Stomach (tissue), 9 donors: ENCODE results near the gene IL2RA. TPM values are rescaled to one million over a fixed set of nuclear protein-coding genes. Genes with fewer than 3 reads are reported as not detected.
"Not testable (repeated sequence)": the region's sequence is repeated elsewhere in the genome, so short reads cannot be mapped to it uniquely, and the experiment has no call there.

Source experiments
- DNase-seq, 2 donors: peaks; one replicate each; pipeline versions ENCODE4 v3.0.0 to v3.0.0-alpha.2; 2013 to 2019
- H3K27ac ChIP-seq, 5 donors: fragments of 200-600 bp in 4 of 5; sonication (generic) in 4 of 5; one replicate each; pipeline ENCODE4 v1.5.1; 2013 to 2019; ENCODE audit warnings: mild to moderate bottlenecking in 1 of 5, moderate library complexity in 1 of 5
- H3K27me3 ChIP-seq, 3 donors: fragments of 200-600 bp; sonication (generic); one replicate each; pipeline ENCODE4 v1.5.1; 2017 to 2019; ENCODE audit warnings: mixed run types in 1 of 3
- H3K36me3 ChIP-seq, 4 donors: fragments of 200-600 bp; sonication (generic); 1 replicate in 3 of 4; 2 replicates in 1 of 4; pipeline ENCODE4 v1.5.1; 2016 to 2019
- H3K4me1 ChIP-seq, 4 donors: fragments of 200-600 bp; sonication (generic); one replicate each; pipeline ENCODE4 v1.5.1; 2016 to 2019
- H3K4me3 ChIP-seq, 4 donors: fragments of 200-600 bp; sonication (generic) in 3 of 4; one replicate each; pipeline ENCODE4 v1.5.1; 2016 to 2019; ENCODE audit warnings: mild to moderate bottlenecking in 1 of 4
- H3K9me3 ChIP-seq, 4 donors: fragments of 200-600 bp; sonication (generic); one replicate each; pipeline ENCODE4 v1.5.1; 2016 to 2019
- CTCF ChIP-seq, 7 experiments: fragments of 450-650 bp in 4 of 7; fragments of 200-600 bp in 3 of 7; sonication (generic) in 3 of 7; IDR thresholded peaks; one replicate each; pipeline ENCODE4 v1.5.1; 2016 to 2019; ENCODE audit warnings: antibody characterized with exemption in 7 of 7, control low read depth in 2 of 7, mild to moderate bottlenecking in 1 of 7
- EP300 ChIP-seq: sonication (generic); formaldehyde crosslinking; IDR thresholded peaks from one replicate; pipeline ENCODE4 v1.6.1; 2017; ENCODE audit warnings: antibody characterized with exemption
- POLR2A ChIP-seq, 4 donors: fragments of 450-650 bp; IDR thresholded peaks; one replicate each; pipeline ENCODE4 v1.6.1; 2016; ENCODE audit warnings: antibody characterized with exemption in 4 of 4, control low read depth in 2 of 4, mild to moderate bottlenecking in 1 of 4, moderate library complexity in 1 of 4
- POLR2AphosphoS5 ChIP-seq, 3 donors: sonication (generic); formaldehyde crosslinking; IDR thresholded peaks; one replicate each; pipeline ENCODE4 v1.6.1; 2016; ENCODE audit warnings: antibody characterized with exemption in 3 of 3
- WGBS, 5 donors: extraction: QIAGEN DNeasy Blood & Tissue Kit in 3 of 5; methylation state at CpG; one replicate each; pipeline versions ENCODE4 v1.1.5 to v1.1.7; 2013 to 2018; 5-methylcytosine and 5-hydroxymethylcytosine counted together
- intact Hi-C: fragments of 100-400 bp; cut with DNase I; formaldehyde crosslinking; loops from one replicate; pipeline ENCODE4 v1.15.1; 2023; ENCODE audit warnings: low total_unique reads
- polyA plus RNA-seq, 3 donors: library from polyadenylated mRNA; stranded (reverse); fragments of 200-250 nt; gene quantifications; one replicate each; pipeline ENCODE4 v1.2.3, GENCODE V29; 2013
- total RNA-seq, 5 donors: library from RNA; depleted of rRNA; stranded (reverse); fragments of >200 nt; gene quantifications; one replicate each; pipeline versions ENCODE4 v1.1.0 to v1.2.3, GENCODE V29; 2014 to 2016
- donor health status: healthy with polysubstance abuse.
- donor health status: Bipolar disorder and iron deficiency.
- donor health status: healthy.

Gene IL2RA
- total and polyA plus RNA-seq, 8 donors: 0.45 to 2.3 (median 0.95) TPM; not detected in 2

DNA sequence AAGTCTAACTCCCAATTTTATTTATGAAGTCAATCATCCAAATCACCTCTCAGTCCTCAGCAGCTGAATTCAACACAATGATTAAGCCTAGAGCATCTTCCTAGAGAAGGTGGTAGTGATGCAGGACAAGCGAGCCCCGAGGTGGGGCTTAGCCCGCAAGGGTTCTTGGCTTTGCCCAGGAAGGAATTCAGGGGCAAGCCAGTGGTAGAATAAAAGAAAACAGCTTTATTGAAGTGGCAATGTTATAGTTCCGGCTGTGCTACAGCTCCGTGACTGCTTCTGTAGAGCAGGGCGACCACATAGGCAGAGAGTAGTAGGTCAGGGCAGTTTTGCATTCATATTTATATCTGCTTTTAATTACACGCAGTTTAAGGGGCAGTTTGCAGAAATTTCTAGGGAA lies 18.1 kb downstream of the IL2RA start:
- intact Hi-C loops: no loop called here
- no peak for DNase-seq

DNA sequence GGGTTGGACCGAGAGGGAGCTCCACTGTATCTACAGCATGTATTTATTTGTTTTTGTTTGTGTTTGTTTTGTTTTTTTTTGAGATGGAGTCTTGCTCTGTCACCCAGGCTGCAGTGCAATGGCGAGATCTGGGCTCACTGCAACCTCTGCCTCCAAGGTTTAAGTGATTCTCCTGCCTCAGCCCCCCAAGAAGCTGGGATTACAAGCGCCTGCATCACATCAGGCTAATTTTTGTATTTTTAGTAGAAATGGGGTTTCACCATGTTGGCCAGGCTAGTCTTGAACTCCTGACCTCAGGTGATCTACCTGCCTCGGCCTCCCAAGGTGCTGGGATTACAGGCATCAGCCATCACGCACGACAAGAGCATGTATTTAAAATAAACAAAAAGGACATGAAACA lies 18.8 kb downstream of the IL2RA start:
- H3K4me3 ChIP-seq, H3K27me3 ChIP-seq, H3K27ac ChIP-seq, H3K9me3 ChIP-seq, intact Hi-C loops, H3K36me3 ChIP-seq, H3K4me1 ChIP-seq, DNase-seq: not testable (repeated sequence)
- WGBS, 5 donors: 83 to 89% (median 85%) methylated on average over 6 of the region's 6 CpGs

More for the DNA sequence above, 18.1 kb downstream of the IL2RA start:
- WGBS, 5 donors: 79 to 83% (median 82%) methylated on average over 7 of the region's 7 CpGs
- Histone ChIP-seq H3K4me3 (no peak overlapping the region), H3K27ac (no peak overlapping the region), H3K36me3 (no peaks in the 10 kb centered on the region), H3K4me1 (no peaks in the 10 kb centered on the region), H3K9me3 (no peaks in the 10 kb centered on the region), H3K27me3 (no peaks in the 10 kb centered on the region)
- TF ChIP-seq POLR2AphosphoS5 (IDR thresholded peaks at IDR 0.05) (no peak), CTCF (IDR thresholded peaks at IDR 0.05) (no peak), POLR2A (IDR thresholded peaks at IDR 0.05) (no peak), EP300 (no peak)

GRCh38 chr10:6040205-6040604 lies 22.0 kb downstream of the IL2RA start:
- intact Hi-C loops: no loop called here

GRCh38 chr10:6039711-6040110 lies 22.5 kb downstream of the IL2RA start:
- Histone ChIP-seq H3K27ac (no peak overlapping the region), H3K4me1 (peaks cover 0 to 6% (median 0%) of the 10 kb centered on the region in 4 donors), H3K27me3 (no peaks in the 10 kb centered on the region), H3K36me3 (no peaks in the 10 kb centered on the region), H3K4me3 (no peak overlapping the region), H3K9me3 (no peaks in the 10 kb centered on the region)
- DNase-seq: no peak
- 86 to 92% (median 89%) methylated on average over 4 of the region's 4 CpGs for WGBS, 5 donors
- TF ChIP-seq POLR2A (IDR thresholded peaks at IDR 0.05): no peak
- no peak for TF ChIP-seq CTCF (IDR thresholded peaks at IDR 0.05)
- TF ChIP-seq EP300: no peak
- no peak for TF ChIP-seq POLR2AphosphoS5 (IDR thresholded peaks at IDR 0.05)
- intact Hi-C loops: no loop called here

More at GRCh38 chr10:6040205-6040604, 22.0 kb downstream of the IL2RA start:
- H3K36me3 ChIP-seq: no peaks in the 10 kb centered on the region
- H3K9me3 ChIP-seq: no peaks in the 10 kb centered on the region
- no peaks in the 10 kb centered on the region for H3K27me3 ChIP-seq
- TF ChIP-seq CTCF (IDR thresholded peaks at IDR 0.05): no peak
- no peak for DNase-seq
- H3K4me3 ChIP-seq: no peak overlapping the region
- 88 to 94% (median 90%) methylated on average over 5 of the region's 5 CpGs for WGBS, 5 donors
- H3K27ac ChIP-seq: no peak overlapping the region
- peaks cover 0 to 6% (median 0%) of the 10 kb centered on the region in 4 donors for H3K4me1 ChIP-seq

DNA sequence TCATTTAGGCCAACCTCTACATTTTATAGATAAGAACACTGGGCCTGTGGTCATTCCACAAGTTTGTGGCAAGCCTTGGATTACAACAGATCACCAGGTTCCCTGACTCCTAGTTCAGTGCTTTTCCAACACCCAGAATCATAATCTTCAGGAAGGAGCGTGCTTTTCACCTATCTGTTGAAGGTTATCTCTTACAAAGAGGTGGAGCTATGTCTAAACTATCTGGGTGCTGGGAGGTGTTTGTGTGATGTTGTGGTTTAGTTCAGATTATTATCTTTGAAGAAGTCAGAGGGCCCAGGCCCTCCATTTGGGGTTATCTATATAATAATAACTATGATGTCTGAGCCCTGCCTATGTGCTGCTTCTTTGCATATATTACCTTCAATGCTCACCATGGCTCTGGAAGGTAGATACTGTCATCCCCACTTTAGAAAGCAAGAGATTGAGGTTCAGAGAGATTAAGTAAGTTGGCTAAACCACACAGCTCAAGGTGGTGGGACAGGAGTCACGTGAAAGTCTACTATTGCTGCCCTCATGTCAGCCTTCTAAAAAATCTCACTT lies 24.0 kb downstream of the IL2RA start:
- 72 to 78% (median 74%) methylated on average over 2 of the region's 2 CpGs for WGBS, 5 donors
- H3K27ac ChIP-seq: no peak overlapping the region
- no peak for DNase-seq

More for the DNA sequence above, 24.0 kb downstream of the IL2RA start:
- H3K9me3 ChIP-seq: no peaks in the 10 kb centered on the region
- H3K4me1 ChIP-seq: peaks cover 0 to 14% (median 0%) of the 10 kb centered on the region in 4 donors
- H3K27me3 ChIP-seq: no peaks in the 10 kb centered on the region
- intact Hi-C loops: no loop called here
- no peaks in the 10 kb centered on the region for H3K36me3 ChIP-seq
- TF ChIP-seq CTCF (IDR thresholded peaks at IDR 0.05) (no peak), POLR2A (IDR thresholded peaks at IDR 0.05) (no peak), EP300 (no peak), POLR2AphosphoS5 (IDR thresholded peaks at IDR 0.05) (no peak)
- no peak overlapping the region for H3K4me3 ChIP-seq
